Heart left ventricle (tissue), 13 donors: Measurements from ENCODE around the gene EHF.

Source experiments
- POLR2A ChIP-seq, 2 donors: fragments of 450-650 bp; IDR thresholded peaks; one replicate each; pipeline ENCODE4 v1.6.1; 2017; ENCODE audit warnings: antibody characterized with exemption in 2 of 2, mild to moderate bottlenecking in 2 of 2, moderate library complexity in 2 of 2
- TF ChIP-seq, protein P1 (sequence below), 12 donors: fragments of 200-600 bp; sonication (generic) in 4 of 12; IDR thresholded peaks; one replicate each; pipeline versions ENCODE4 v1.5.0 to v1.8.0; 2018 to 2022; ENCODE audit warnings: antibody characterized with exemption in 12 of 12, mild to moderate bottlenecking in 5 of 12
- donor health status: ischemic (EF 13 %, LVEDD 7.1; RV severe dilation, severe dysfunction).
- donor health status: DM: no; HTN: yes; CAD: no.
- donor health status: DM: no; HTN: no; CAD: no.
- donor health status: ischemic (EF 25% LVEDD 6.9; RV normal size, moderate dysfunction).
- donor health status: ischemic (EF 25% LVEDD 5.7; RV mildly dilated, moderate dysfunction).
- donor health status: ischemic (EF 35%, LVEDD 5.7; RV mildly dilated, moderate dysfunction).
- donor health status: nonischemic (EF 11% LVEDD 7.7; RV severe dilation, severe dysfunction).
- donor health status: DM: yes; HTN: yes; CAD: no.
- donor health status: PGD.
- donor health status: ischemic (EF 29% LVEDD 5.4; RV normal size, mild dysfunction).
- donor health status: nonischemic (EF 23%, LVEDD 6.1; RV moderate dilation, normal function).

DNA sequence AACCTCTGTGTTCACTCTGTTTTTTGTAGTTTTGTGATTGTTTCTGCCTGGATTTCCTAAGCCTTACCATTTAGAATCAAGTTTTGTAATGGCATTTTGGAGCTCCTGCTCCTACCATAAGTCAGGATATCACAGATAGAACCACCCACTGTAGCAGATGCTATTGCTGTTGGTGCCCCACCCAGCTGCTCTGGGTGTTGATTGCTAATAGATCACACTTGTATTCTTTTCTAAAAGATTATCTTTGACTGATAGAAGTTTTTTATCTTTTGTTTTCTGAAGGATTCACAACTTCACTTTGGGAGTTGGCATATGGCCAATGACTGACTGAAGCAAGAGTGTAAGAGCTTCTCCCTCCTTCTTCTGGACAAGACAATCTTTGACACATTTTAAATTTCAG is 76.0 kb downstream of the EHF start:
- TF ChIP-seq, protein P1, sequence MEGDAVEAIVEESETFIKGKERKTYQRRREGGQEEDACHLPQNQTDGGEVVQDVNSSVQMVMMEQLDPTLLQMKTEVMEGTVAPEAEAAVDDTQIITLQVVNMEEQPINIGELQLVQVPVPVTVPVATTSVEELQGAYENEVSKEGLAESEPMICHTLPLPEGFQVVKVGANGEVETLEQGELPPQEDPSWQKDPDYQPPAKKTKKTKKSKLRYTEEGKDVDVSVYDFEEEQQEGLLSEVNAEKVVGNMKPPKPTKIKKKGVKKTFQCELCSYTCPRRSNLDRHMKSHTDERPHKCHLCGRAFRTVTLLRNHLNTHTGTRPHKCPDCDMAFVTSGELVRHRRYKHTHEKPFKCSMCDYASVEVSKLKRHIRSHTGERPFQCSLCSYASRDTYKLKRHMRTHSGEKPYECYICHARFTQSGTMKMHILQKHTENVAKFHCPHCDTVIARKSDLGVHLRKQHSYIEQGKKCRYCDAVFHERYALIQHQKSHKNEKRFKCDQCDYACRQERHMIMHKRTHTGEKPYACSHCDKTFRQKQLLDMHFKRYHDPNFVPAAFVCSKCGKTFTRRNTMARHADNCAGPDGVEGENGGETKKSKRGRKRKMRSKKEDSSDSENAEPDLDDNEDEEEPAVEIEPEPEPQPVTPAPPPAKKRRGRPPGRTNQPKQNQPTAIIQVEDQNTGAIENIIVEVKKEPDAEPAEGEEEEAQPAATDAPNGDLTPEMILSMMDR (IDR thresholded peaks at IDR 0.05): no peak
- no peak for TF ChIP-seq POLR2A (IDR thresholded peaks at IDR 0.05)
